Breast epithelium (tissue), 4 donors: ENCODE measurements around the gene NEU1. TPM values are rescaled to one million over a fixed set of nuclear protein-coding genes. Genes with fewer than 3 reads are reported as not detected.

Experiments
- DNase-seq, 2 donors: peaks; one replicate each; pipeline ENCODE4 v3.0.0-alpha.2; 2019; ENCODE audit warnings: low spot score in 2 of 2
- H3K27ac ChIP-seq, 2 donors: fragments of 200-600 bp; sonication (generic) in 1 of 2; one replicate each; pipeline ENCODE4 v1.5.1; 2016 to 2019; ENCODE audit warnings: mild to moderate bottlenecking in 1 of 2
- H3K27me3 ChIP-seq, 2 donors: fragments of 200-600 bp; sonication (generic) in 1 of 2; one replicate each; pipeline versions ENCODE4 v1.5.1 to v1.6.0; 2017 to 2019; ENCODE audit warnings: control low read depth in 1 of 2, mild to moderate bottlenecking in 1 of 2
- H3K36me3 ChIP-seq: fragments of 200-600 bp; one replicate; pipeline ENCODE4 v1.5.1; 2019
- H3K4me1 ChIP-seq, 2 donors: fragments of 200-600 bp; sonication (generic); one replicate each; pipeline ENCODE4 v1.5.1; 2016 to 2019; ENCODE audit warnings: control low read depth in 1 of 2
- H3K4me3 ChIP-seq, 3 donors: fragments of 200-600 bp; sonication (generic); 1 replicate in 2 of 3; 2 replicates in 1 of 3; pipeline ENCODE4 v1.5.1; 2016 to 2019; ENCODE audit warnings: mild to moderate bottlenecking in 3 of 3, moderate library complexity in 2 of 3
- H3K9me3 ChIP-seq, 2 donors: fragments of 200-600 bp; sonication (generic) in 1 of 2; one replicate each; pipeline ENCODE4 v1.5.1; 2016 to 2019; ENCODE audit warnings: control low read depth in 1 of 2
- POLR2A ChIP-seq: fragments of 450-650 bp; IDR thresholded peaks from one replicate; pipeline ENCODE4 v1.6.1; 2016; ENCODE audit warnings: antibody characterized with exemption, mild to moderate bottlenecking, moderate library complexity
- POLR2AphosphoS5 ChIP-seq, 3 donors: sonication (generic); formaldehyde crosslinking; IDR thresholded peaks; one replicate each; pipeline ENCODE4 v1.6.1; 2017; ENCODE audit warnings: antibody characterized with exemption in 3 of 3
- intact Hi-C: fragments of 100-400 bp; cut with DNase I; formaldehyde crosslinking; loops from one replicate; pipeline ENCODE4 v1.15.1; 2023; ENCODE audit warnings: low total_unique reads
- total RNA-seq, 3 donors: library from RNA; depleted of rRNA; stranded (reverse); fragments of >200 nt; gene quantifications; one replicate each; pipeline ENCODE4 v1.1.0, GENCODE V29; 2016
- TF ChIP-seq, protein P1 (sequence below), 3 donors: fragments of 450-650 bp; IDR thresholded peaks; one replicate each; pipeline ENCODE4 v1.5.1; 2016 to 2017; ENCODE audit warnings: antibody characterized with exemption in 3 of 3, mild to moderate bottlenecking in 3 of 3, moderate library complexity in 3 of 3

The NEU1 gene
- total RNA-seq, 3 donors from 2014 or later = 44.6 to 57.3 (median 48.9) TPM

DNA sequence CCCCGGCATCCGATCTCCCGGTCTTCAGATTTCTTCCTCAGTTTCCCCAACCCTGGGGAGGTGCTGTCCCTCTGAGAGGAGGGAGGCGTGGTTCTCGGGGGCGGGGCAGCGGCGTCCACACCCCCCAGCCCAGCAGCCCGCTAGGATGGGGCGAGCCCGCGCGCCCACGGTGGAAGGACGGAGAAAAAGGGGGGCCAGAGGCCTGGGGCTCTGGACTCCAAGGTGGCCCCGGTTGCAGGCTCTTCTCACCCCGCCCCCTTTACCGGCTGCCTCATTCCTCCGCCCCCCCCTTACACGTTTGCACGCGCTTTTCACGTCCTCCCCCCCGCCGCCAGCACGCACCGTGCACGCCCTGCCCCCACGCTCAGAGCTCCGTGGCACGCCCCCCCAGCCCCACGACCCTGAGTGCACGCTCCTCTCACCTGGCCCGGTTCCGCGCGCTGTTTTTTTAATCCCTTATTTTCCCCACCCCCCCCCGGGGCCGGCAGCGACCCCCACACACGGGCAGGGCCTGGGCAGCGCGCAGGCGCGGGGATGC lies 38.9 kb upstream of the NEU1 start:
- DNase-seq = peak in 1 of 2 donors; percentile 40

DNA sequence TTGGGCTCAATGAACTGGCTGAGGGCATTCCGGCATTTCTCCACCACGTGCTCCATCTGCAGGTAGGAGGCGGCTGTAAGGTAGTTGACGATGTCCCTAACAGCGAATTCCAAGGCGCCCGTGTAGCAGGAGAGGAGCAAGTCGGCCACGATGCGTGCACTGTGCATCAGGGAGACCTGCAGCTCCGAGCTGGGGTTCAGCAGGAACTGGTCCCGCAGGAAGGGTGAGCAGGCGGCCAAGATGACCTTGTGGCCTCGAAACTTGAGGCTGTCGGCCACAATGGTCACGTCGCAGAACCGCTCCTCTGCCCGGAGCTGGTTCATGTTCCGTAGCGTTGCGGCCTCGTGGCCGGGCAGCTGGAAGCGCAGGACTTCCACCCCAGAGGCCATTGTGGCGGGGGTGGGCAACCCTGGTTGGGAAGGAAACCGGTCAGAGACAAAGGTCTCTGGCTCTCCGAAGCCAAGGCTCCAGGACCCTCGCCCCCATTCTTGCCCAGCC lies 38.3 kb upstream of the NEU1 start:
- peaks cover 0 to 4% of the 10 kb centered on the region in 2 donors for H3K4me1 ChIP-seq
- H3K27ac ChIP-seq = peak overlapping the region; percentile 82 to 83
- no peak for TF ChIP-seq POLR2A
- TF ChIP-seq, protein P1, sequence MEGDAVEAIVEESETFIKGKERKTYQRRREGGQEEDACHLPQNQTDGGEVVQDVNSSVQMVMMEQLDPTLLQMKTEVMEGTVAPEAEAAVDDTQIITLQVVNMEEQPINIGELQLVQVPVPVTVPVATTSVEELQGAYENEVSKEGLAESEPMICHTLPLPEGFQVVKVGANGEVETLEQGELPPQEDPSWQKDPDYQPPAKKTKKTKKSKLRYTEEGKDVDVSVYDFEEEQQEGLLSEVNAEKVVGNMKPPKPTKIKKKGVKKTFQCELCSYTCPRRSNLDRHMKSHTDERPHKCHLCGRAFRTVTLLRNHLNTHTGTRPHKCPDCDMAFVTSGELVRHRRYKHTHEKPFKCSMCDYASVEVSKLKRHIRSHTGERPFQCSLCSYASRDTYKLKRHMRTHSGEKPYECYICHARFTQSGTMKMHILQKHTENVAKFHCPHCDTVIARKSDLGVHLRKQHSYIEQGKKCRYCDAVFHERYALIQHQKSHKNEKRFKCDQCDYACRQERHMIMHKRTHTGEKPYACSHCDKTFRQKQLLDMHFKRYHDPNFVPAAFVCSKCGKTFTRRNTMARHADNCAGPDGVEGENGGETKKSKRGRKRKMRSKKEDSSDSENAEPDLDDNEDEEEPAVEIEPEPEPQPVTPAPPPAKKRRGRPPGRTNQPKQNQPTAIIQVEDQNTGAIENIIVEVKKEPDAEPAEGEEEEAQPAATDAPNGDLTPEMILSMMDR (IDR thresholded peaks at IDR 0.05) = no peak
- TF ChIP-seq POLR2AphosphoS5 (IDR thresholded peaks at IDR 0.05) = peak in 1 of 3 donors; percentile 21
- peak overlapping the region; percentile 59 to 80 (median 76) for H3K4me3 ChIP-seq
- intact Hi-C loops = loop anchor here (2.0 kb wide), 1 partner anchor 70 kb away; no protein-coding TSS in a partner anchor
- no peaks in the 10 kb centered on the region for H3K27me3 ChIP-seq
- no peaks in the 10 kb centered on the region for H3K9me3 ChIP-seq
- no peaks in the 10 kb centered on the region for H3K36me3 ChIP-seq
- DNase-seq = no peak

More for the DNA sequence above, 38.9 kb upstream of the NEU1 start:
- no peaks in the 10 kb centered on the region for H3K9me3 ChIP-seq
- no peaks in the 10 kb centered on the region for H3K36me3 ChIP-seq
- peak overlapping the region; percentile 82 to 83 for H3K27ac ChIP-seq
- H3K4me1 ChIP-seq = peaks cover 0 to 4% of the 10 kb centered on the region in 2 donors
- H3K4me3 ChIP-seq = peak overlapping the region; percentile 59 to 80 (median 76)
- TF ChIP-seq POLR2AphosphoS5 (IDR thresholded peaks at IDR 0.05) (no peak), POLR2A (no peak)
- TF ChIP-seq, protein P1 (IDR thresholded peaks at IDR 0.05) = no peak
- intact Hi-C loops = loop anchor here (2.0 kb wide), 1 partner anchor 69 kb away; no protein-coding TSS in a partner anchor
- H3K27me3 ChIP-seq = no peaks in the 10 kb centered on the region

DNA sequence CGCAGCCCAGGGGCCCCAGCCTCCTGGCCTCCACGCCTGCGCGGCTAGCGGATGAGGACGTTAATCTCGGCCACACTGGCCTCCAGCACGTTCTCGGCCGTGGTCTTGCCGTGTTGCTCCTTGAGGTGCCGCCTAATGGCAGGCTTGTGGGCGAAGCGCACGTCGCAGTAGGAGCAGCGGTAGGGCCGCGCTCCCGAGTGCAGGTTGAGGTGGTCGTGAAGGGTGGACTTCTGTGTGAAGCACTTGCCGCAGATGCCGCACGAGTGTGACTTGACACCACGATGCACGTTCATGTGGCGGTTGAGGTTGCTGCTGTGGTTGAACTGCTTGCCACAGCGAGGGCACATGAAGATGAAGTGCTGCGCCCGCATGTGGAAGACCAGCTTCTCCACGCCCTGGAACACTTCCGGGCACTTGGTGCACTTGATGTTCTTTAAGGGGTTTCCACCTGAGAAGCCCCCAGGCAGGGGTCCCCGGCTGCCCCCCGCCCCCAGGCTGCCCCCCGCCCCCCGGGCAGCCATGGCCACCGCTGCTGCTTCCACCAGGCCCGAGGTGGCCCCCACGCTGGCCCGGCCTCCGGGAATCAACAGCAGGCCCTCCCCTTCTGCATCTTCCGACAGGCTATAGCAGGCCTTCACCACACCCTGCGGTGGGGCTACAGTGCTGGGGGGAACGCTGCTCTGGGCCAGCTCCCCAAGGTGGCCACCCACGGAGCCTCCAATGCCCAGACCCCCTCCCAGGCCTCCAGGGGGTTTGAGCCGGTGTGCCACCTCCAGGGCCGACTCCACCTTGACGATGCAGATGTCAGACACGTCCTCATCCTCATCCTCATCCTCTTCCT lies 37.5 kb upstream of the NEU1 start:
- Histone ChIP-seq H3K27ac (peak overlapping the region in 1 of 2 donors; percentile 82), H3K4me1 (peaks cover 0 to 4% of the 10 kb centered on the region in 2 donors), H3K36me3 (no peaks in the 10 kb centered on the region), H3K4me3 (no peak overlapping the region), H3K27me3 (no peaks in the 10 kb centered on the region), H3K9me3 (no peaks in the 10 kb centered on the region)
- DNase-seq = no peak
- intact Hi-C loops = loop anchor here (2.0 kb wide), 1 partner anchor 71 kb away; no protein-coding TSS in a partner anchor
- TF ChIP-seq, protein P1 (IDR thresholded peaks at IDR 0.05) = no peak
- TF ChIP-seq POLR2AphosphoS5 (IDR thresholded peaks at IDR 0.05) (no peak), POLR2A (no peak)

DNA sequence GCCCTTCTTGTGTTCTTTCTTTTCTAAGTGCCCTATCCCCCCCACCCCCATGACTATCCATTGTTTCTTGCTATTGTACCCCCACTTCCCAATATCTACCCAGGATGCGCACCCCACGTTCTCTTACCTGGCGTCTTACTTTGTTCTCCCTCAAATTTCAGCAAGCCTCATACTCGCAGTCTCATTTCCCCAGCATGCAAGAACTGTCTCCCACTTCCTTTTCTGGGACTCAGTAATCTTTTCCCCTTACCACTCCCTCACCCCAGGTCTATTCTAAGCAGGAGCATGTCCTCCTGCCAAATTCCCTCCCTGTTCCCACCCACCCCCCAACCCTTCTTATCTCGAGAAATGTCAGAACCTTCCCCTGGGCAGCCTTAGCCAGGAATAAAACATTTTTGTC lies 36.6 kb upstream of the NEU1 start:
- peaks cover 0 to 4% of the 10 kb centered on the region in 2 donors for H3K4me1 ChIP-seq
- no peaks in the 10 kb centered on the region for H3K9me3 ChIP-seq
- H3K4me3 ChIP-seq = no peak overlapping the region
- no peak for DNase-seq
- no peak overlapping the region for H3K27ac ChIP-seq
- H3K36me3 ChIP-seq = no peaks in the 10 kb centered on the region
- TF ChIP-seq, protein P1 (IDR thresholded peaks at IDR 0.05) = no peak
- TF ChIP-seq POLR2A = no peak
- TF ChIP-seq POLR2AphosphoS5 (IDR thresholded peaks at IDR 0.05) = no peak
- intact Hi-C loops = no loop called here
- no peaks in the 10 kb centered on the region for H3K27me3 ChIP-seq
